ENCODE results near the gene NUB1. TPM values are rescaled to one million over a fixed set of nuclear protein-coding genes. Genes with fewer than 3 reads are reported as not detected.

Gene NUB1
- polyA plus RNA-seq, 4 donors: 76.2 to 95.4 (median 85.2) TPM

GRCh38 chr7:151376218-151376902 lies 34.7 kb downstream of the NUB1 start:
- no peak for DNase-seq (ENCODE audit: low read depth in 4 of 4, low spot score in 3 of 4)

- DNase-seq (ENCODE audit: low read depth in 4 of 4, low spot score in 3 of 4): no peak
Measured at GRCh38 chr7:151377406-151377805, 35.8 kb downstream of the NUB1 start.

- DNase-seq (ENCODE audit: low read depth in 4 of 4, low spot score in 3 of 4): no peak
Measured at GRCh38 chr7:151378011-151378410, 36.4 kb downstream of the NUB1 start.

GRCh38 chr7:151378496-151379192 lies 37.0 kb downstream of the NUB1 start:
- DNase-seq (ENCODE audit: low read depth in 4 of 4, low spot score in 3 of 4): no peak

GRCh38 chr7:151379193-151379520 lies 37.5 kb downstream of the NUB1 start:
- DNase-seq (ENCODE audit: low read depth in 4 of 4, low spot score in 3 of 4): no peak

- no peak for DNase-seq (ENCODE audit: low read depth in 4 of 4, low spot score in 3 of 4)
Measured at GRCh38 chr7:151379534-151380198, 38.1 kb downstream of the NUB1 start.

GRCh38 chr7:151380199-151381097 lies 38.8 kb downstream of the NUB1 start:
- no peak for DNase-seq (ENCODE audit: low read depth in 4 of 4, low spot score in 3 of 4)

GRCh38 chr7:151381098-151381347 lies 39.4 kb downstream of the NUB1 start:
- no peak for DNase-seq (ENCODE audit: low read depth in 4 of 4, low spot score in 3 of 4)

- DNase-seq (ENCODE audit: low read depth in 4 of 4, low spot score in 3 of 4): no peak
Measured at GRCh38 chr7:151381348-151382078, 39.9 kb downstream of the NUB1 start.

- no peak for DNase-seq (ENCODE audit: low read depth in 4 of 4, low spot score in 3 of 4)
Measured at GRCh38 chr7:151382079-151382885, 40.7 kb downstream of the NUB1 start.

GRCh38 chr7:151383638-151384351 lies 42.2 kb downstream of the NUB1 start:
- DNase-seq (ENCODE audit: low read depth in 4 of 4, low spot score in 3 of 4): no peak

GRCh38 chr7:151384352-151384697 lies 42.7 kb downstream of the NUB1 start:
- DNase-seq (ENCODE audit: low read depth in 4 of 4, low spot score in 3 of 4): no peak

- DNase-seq (ENCODE audit: low read depth in 4 of 4, low spot score in 3 of 4): no peak
Measured at GRCh38 chr7:151384776-151385625, 43.4 kb downstream of the NUB1 start.

- no peak for DNase-seq (ENCODE audit: low read depth in 4 of 4, low spot score in 3 of 4)
Measured at GRCh38 chr7:151385626-151386300, 44.2 kb downstream of the NUB1 start.

GRCh38 chr7:151386301-151387160 lies 44.9 kb downstream of the NUB1 start:
- no peak for DNase-seq (ENCODE audit: low read depth in 4 of 4, low spot score in 3 of 4)

GRCh38 chr7:151387161-151388006 lies 45.8 kb downstream of the NUB1 start:
- no peak for DNase-seq (ENCODE audit: low read depth in 4 of 4, low spot score in 3 of 4)

Data from left renal pelvis (tissue), 4 donors.